Small intestine (tissue), 7 donors: Measurements from ENCODE around the gene GTF2IRD1. TPM values are rescaled to one million over a fixed set of nuclear protein-coding genes. Genes with fewer than 3 reads are reported as not detected.
"Not testable (repeated sequence)": the region's sequence is repeated elsewhere in the genome, so short reads cannot be mapped to it uniquely, and the experiment has no call there.

Experiments used
- DNase-seq, 2 donors: peaks; one replicate each; pipeline versions ENCODE4 v3.0.0 to v3.0.0-alpha.2; 2013
- FAIRE-seq: peaks from 2 replicates; lab custom pipeline; 2012; peaks lifted over from hg19 to GRCh38; lab: Jason Lieb, UNC
- H3K27ac ChIP-seq, 3 donors: one replicate each; pipeline ENCODE4 v1.5.1; 2013; ENCODE audit warnings: low read length in 2 of 3, mild to moderate bottlenecking in 2 of 3, control low read depth in 1 of 3, inconsistent platforms in 1 of 3, low read depth in 1 of 3, moderate library complexity in 1 of 3
- H3K27me3 ChIP-seq, 3 donors: one replicate each; pipeline ENCODE4 v1.6.1; 2013; ENCODE audit warnings: low read length in 3 of 3, inconsistent platforms in 1 of 3; ENCODE audit not compliant: control insufficient read depth in 3 of 3, insufficient read depth in 3 of 3
- H3K36me3 ChIP-seq, 3 donors: one replicate each; pipeline ENCODE4 v1.6.1; 2013; ENCODE audit warnings: low read length in 3 of 3, inconsistent platforms in 1 of 3, low read depth in 1 of 3, mild to moderate bottlenecking in 1 of 3, moderate library complexity in 1 of 3; ENCODE audit not compliant: control insufficient read depth in 3 of 3, insufficient read depth in 2 of 3
- H3K4me1 ChIP-seq, 3 donors: one replicate each; pipeline ENCODE4 v1.6.1; 2013; ENCODE audit warnings: low read length in 2 of 3, inconsistent platforms in 1 of 3, low read depth in 1 of 3, mild to moderate bottlenecking in 1 of 3, moderate library complexity in 1 of 3; ENCODE audit not compliant: control insufficient read depth in 3 of 3, insufficient read depth in 2 of 3
- H3K4me3 ChIP-seq, 3 donors: one replicate each; pipeline ENCODE4 v1.5.1; 2013; ENCODE audit warnings: low read length in 3 of 3, control low read depth in 1 of 3, inconsistent platforms in 1 of 3, low read depth in 1 of 3, mild to moderate bottlenecking in 1 of 3, moderate library complexity in 1 of 3
- H3K9me3 ChIP-seq, 2 donors: one replicate each; pipeline ENCODE4 v1.6.1; 2013; ENCODE audit warnings: low read depth in 1 of 2, low read length in 1 of 2; ENCODE audit not compliant: control insufficient read depth in 2 of 2, insufficient read depth in 1 of 2
- WGBS, 3 donors: extraction: QIAGEN DNeasy Blood & Tissue Kit; methylation state at CpG; one replicate each; pipeline ENCODE4 v1.1.7; 2013; 5-methylcytosine and 5-hydroxymethylcytosine counted together
- polyA plus RNA-seq, 4 donors: library from polyadenylated mRNA; stranded (reverse) in 3 of 4; unstranded in 1 of 4; fragments of 200-250 nt in 3 of 4; fragments of 120-200 nt in 1 of 4; gene quantifications; one replicate each; pipeline versions ENCODE4 v1.2.1 to v1.2.3, GENCODE V29; 2013
- donor health status: healthy with polysubstance abuse.
- donor health status: control.
- donor health status: control.
- donor health status: Bipolar disorder and iron deficiency.
- donor health status: healthy.

The GTF2IRD1 gene
- polyA plus RNA-seq, 4 donors, result 1.6 to 55.2 (median 10.1) TPM

DNA sequence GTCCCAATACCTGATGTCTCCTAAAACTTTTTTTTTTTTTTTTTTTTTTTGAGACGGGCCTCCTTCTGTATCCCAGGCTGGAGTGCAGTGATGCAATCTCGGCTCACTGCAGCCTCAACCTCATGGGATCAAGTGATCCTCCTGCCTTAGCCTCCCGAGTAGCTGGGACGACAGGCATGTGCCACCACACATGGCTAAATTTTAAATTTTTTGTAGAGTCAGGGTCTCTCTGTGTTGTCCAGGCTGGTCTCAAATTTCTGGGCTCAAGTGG, 28.4 kb downstream of the GTF2IRD1 start:
- FAIRE-seq (no peak), DNase-seq (no peak)
- no peak overlapping the region for H3K4me3 ChIP-seq
- peaks cover 0 to 28% (median 0%) of the 10 kb centered on the region in 3 donors for H3K36me3 ChIP-seq
- 82 to 93% (median 88%) methylated on average over 3 to 4 of the region's 4 CpGs for WGBS, 3 donors
- no peaks in the 10 kb centered on the region for H3K9me3 ChIP-seq
- peak overlapping the region in 1 of 3 donors; percentile 93 for H3K27ac ChIP-seq
- H3K27me3 ChIP-seq, result no peaks in the 10 kb centered on the region
- peaks cover 3 to 61% (median 10%) of the 10 kb centered on the region in 3 donors for H3K4me1 ChIP-seq

DNA sequence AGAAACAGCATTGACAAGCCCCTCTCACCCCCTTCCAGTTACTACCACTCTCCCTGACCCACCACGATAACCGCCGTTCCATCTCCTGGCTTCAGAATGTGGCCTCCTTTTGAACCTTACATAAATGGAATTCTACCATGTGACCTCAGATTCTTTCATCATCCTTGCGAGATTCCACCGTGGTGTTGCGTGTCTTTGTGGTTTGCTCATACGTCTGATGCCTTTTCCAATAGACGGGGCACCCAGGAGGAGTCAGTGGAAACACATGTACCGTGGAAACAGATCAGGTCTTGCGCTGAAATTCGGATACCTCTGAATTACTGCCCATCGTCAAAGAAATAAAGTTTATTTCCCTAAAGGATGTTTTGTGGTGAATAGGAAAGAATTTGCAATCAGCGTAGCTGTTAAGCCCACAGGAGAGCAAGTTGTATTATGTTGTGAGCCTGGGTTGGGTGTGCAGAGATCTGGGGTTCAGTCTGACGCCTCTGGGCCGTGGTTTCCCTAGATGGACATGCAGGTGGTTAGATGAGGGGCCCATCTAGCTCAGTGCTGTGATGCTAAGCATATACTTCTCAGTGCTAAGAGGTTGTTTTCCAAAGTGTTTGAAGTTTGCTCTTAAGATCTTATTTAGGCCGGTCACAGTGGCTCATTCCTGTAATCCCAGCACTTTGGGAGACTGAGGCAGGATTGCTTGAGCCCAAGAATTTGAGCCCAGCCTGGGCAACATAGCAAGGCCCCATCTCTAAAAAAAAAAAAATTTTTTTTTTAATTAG, 29.1 kb downstream of the GTF2IRD1 start:
- Histone ChIP-seq H3K36me3 (peaks cover 0 to 28% (median 0%) of the 10 kb centered on the region in 3 donors), H3K27ac (peak overlapping the region in 2 of 3 donors; percentile 19 to 40), H3K4me3 (no peak overlapping the region), H3K27me3 (no peaks in the 10 kb centered on the region), H3K9me3 (no peaks in the 10 kb centered on the region), H3K4me1 (peaks cover 3 to 55% (median 4%) of the 10 kb centered on the region in 3 donors)
- DNase-seq (peak in 1 of 2 donors; percentile 50), FAIRE-seq (no peak)
- WGBS, 3 donors, result 85 to 88% (median 86%) methylated on average over 16 of the region's 16 CpGs

DNA sequence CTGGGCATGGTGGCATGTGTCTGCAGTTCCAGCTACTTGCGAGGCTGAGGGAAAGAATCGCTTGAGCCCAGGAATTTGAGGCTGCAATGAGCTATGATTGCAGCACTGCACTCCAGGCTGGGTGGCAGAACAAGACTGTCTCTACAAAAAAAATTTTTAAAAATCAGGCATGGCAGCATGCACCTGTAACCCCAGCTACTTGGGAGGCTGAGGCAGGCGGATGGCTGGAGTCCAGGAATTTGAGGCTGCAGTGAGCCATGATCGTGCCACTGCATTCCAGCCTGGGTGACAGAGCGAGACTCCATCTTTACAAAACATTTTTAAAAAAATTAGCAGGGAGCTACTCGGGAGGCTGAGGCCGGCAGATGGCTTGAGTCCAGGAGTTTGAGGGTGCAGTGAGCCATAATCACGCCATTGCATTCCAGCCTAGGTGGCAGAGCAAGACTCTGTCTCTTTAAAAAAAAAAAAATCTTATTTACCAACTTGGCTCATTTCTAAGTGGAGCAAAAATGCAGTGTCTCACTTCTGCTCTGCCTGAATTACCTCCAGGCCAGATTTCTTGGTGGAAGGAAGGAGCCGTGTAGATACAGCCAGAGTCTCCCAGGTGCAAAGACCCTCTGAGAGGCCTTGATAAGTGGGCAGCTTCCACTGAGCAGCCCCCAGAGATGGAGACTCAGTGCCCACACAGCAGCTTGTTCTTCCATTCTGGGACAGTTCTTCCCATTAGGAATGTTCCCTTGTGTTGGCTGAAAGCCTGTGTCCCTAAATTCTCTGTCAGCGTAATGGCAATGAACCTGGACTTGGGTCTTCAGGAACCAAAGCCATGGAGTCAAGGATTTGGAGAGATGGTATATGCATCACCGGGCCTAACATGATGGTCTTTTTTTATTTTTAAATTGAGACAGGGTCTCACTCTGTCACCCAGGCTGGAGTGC, 30.0 kb downstream of the GTF2IRD1 start:
- WGBS, 3 donors, result 61 to 71% (median 63%) methylated on average over 11 of the region's 11 CpGs
- H3K36me3 ChIP-seq, result peaks cover 0 to 28% (median 0%) of the 10 kb centered on the region in 3 donors
- H3K4me3 ChIP-seq, result no peak overlapping the region
- no peak for DNase-seq
- FAIRE-seq, result no peak
- no peaks in the 10 kb centered on the region for H3K27me3 ChIP-seq
- no peaks in the 10 kb centered on the region for H3K9me3 ChIP-seq
- H3K27ac ChIP-seq, result peak overlapping the region in 1 of 3 donors; percentile 52
- H3K4me1 ChIP-seq, result peaks cover 0 to 48% (median 3%) of the 10 kb centered on the region in 3 donors

DNA sequence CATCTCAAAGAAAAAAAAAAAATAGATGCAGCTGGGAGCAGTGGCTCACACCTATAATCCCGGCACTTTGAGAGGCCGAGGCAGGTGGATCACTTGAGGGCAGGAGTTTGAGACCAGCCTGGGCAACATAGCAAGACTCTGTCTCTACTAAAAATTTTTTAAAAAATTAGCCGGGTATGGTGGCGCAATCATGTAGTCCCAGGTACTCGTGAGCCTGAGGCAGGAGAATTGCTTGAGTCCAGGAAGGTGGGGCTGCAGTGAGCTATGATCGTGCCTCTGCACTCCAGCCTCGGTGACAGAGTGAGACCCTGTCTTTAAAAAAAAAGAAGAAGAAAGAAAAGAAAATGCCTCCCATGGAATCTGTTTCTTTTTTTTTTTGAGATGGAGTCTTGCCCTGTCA, 31.9 kb downstream of the GTF2IRD1 start:
- FAIRE-seq (no peak), DNase-seq (no peak)
- H3K27ac ChIP-seq, result no peak overlapping the region
- no peaks in the 10 kb centered on the region for H3K27me3 ChIP-seq
- H3K4me3 ChIP-seq, result no peak overlapping the region
- 91 to 93% (median 92%) methylated on average over 6 to 7 of the region's 7 CpGs for WGBS, 3 donors
- no peaks in the 10 kb centered on the region for H3K9me3 ChIP-seq
- peaks cover 0 to 30% (median 0%) of the 10 kb centered on the region in 3 donors for H3K4me1 ChIP-seq
- H3K36me3 ChIP-seq, result peaks cover 0 to 38% (median 0%) of the 10 kb centered on the region in 3 donors

DNA sequence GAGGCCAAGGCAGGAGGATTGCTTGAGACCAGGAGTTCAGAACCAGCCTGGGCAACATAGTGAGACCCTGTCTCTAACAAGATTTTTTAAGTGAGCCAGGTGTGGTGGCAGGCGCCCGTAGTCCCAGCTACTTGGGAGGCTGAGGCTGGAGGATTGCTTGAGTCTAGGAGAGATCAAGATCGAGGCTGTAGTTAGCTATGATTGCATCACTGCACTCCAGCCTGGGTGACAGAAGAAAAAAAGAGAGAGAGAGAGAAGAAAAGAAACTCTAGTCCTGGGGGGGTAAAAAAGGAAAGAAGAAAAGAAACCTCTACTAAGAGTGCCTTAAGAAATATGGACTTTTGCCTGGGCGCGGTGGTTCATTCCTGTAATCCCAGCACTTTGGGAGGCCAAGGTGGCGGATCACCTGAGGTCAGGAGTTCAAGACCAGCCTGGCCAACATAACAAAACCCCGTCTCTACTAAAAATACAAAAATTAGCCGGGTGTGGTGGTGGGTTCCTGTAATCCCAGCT, 34.9 kb downstream of the GTF2IRD1 start:
- WGBS, 3 donors, result 63 to 88% (median 67%) methylated on average over 8 of the region's 8 CpGs
- peaks cover 0 to 39% (median 0%) of the 10 kb centered on the region in 3 donors for H3K36me3 ChIP-seq
- peak in 1 of 2 donors; percentile 51 for DNase-seq
- not testable (repeated sequence) for H3K9me3 ChIP-seq, H3K27ac ChIP-seq, H3K27me3 ChIP-seq, H3K4me1 ChIP-seq, FAIRE-seq, H3K4me3 ChIP-seq

DNA sequence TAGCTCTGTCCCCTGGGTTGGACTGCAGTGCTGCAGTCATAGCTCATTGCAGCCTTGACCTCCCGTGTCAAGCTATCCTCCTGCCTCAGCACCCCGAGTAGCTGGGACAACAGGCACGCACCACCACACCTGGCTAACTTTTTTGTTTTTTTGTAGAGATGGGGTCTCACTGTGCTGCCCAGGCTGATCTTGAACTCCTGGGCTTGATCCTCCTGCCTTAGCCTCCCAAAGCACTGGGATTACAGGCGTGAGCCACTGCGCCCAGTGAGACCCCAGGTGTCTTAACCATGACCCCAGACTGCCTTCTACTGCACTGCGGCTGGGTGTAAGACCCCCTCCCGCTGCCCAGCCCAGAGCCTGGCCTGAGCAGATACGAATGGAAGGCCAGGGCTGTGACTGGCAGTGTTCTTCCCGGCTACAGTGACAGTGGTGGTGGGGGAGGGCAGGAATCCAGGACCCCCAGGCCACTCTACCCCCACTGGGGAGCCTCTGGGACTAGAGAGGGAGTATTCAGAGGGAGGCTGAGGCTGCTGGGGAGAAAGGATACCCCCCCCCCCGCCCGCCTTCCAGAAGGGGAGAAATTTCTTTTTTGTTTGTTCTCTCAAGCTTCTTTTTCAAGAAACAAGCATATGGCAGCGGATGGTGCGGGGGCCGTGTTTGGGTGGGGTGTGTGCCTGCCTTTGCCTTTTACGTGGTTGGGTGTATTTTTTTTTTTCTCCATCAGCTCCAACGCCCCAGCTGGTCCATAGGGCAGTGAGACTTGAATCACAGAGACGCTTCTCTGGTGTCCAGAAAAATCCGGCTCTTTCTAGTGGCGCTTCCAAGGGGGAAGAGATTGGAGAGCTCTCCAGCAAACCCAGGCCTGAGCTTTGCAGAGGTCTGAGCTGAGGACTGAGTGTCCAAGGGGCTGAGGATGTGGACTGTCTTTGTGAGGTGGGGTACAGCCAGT, 36.6 kb downstream of the GTF2IRD1 start:
- no peaks in the 10 kb centered on the region for H3K27me3 ChIP-seq
- peaks cover 0 to 50% (median 0%) of the 10 kb centered on the region in 3 donors for H3K36me3 ChIP-seq
- DNase-seq (no peak), FAIRE-seq (no peak)
- 82 to 86% (median 84%) methylated on average over 19 of the region's 19 CpGs for WGBS, 3 donors
- H3K27ac ChIP-seq, result no peak overlapping the region
- H3K4me1 ChIP-seq, result peaks cover 0 to 7% (median 0%) of the 10 kb centered on the region in 3 donors
- H3K4me3 ChIP-seq, result no peak overlapping the region
- H3K9me3 ChIP-seq, result peaks cover 0 to 8% of the 10 kb centered on the region in 2 donors

DNA sequence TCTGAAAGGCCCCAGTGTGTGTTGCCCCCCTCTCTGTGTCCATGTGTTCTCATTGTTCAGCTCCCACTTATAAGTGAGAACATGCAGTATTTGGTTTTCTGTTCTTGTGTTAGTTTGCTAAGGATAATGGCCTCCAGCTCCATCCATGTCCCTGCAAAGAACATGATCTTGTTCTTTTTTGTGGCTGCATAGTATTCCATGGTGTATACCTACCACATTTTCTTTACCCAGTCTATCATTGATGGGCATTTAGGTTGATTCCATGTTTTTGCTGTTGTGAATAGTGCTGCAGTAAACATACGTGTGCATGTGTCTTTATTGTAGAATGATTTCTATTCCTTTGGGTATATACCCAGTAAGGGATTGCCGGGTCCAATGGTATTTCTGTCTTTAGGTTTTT, 37.8 kb downstream of the GTF2IRD1 start:
- 96 to 100% (median 100%) methylated on average over 2 of the region's 2 CpGs for WGBS, 3 donors
- not testable (repeated sequence) for H3K9me3 ChIP-seq, H3K4me1 ChIP-seq, FAIRE-seq, H3K27ac ChIP-seq, H3K4me3 ChIP-seq, DNase-seq, H3K27me3 ChIP-seq
- H3K36me3 ChIP-seq, result peaks cover 0 to 51% (median 0%) of the 10 kb centered on the region in 3 donors
